GM18858 (cell line): ENCODE results near the gene GANAB.
A peak's percentile ranks its signal among the peaks of the same experiment; 100 is the strongest.
"Not testable (repeated sequence)": the region's sequence is repeated elsewhere in the genome, so short reads cannot be mapped to it uniquely, and the experiment has no call there.

Experiments used
- ATAC-seq: cut with Tn5 transposase; IDR thresholded peaks from one replicate; pipeline ENCODE4 v1.9.1; 2021; ENCODE audit not compliant: unreplicated experiment

The GANAB gene

DNA sequence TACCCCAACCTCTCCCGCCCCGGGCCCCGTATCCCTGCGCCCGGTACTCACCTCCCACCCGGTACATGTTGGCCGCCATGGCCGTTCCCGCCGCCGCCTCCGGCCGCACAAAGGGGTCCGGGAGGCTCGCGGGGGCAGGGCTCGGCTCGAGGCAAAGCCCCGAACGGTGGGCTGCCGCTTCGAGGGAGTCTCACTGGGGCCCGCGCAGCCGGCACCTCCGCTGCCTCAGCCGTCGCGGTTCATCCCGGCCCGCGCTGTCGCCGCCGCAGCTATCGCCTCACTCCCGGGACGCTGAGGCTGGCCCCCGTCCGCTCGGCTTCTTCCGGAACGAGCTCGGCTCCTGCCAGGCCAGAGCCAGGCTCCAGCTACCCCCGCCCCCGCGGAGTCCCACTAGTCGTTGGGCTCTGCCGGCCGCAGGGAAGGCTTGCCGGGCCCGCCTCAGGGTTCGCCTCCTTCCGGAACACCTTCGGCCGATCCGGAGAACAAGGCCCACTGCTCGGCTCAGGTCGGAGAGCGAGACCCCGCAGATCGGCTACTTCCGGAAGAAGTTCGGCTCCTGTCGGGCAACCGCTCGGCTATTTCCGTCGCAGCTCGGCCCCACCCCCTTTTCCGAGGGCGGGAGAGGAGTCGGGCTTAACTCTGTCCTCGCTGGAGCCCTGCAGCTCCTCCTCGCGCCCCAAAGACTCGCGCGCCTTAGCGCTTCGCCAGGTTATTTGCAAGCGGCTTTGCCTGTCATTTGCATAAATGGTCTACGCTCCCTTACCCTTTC is 44.9 kb downstream of the GANAB start, which contains the start of gene MTA2:
Gene MTA2 (minus strand): TSS at position 494 of the 769 bp plus-strand sequence. CDS start 415 bp downstream, at position 79.
- ATAC-seq, result peak; percentile 66

DNA sequence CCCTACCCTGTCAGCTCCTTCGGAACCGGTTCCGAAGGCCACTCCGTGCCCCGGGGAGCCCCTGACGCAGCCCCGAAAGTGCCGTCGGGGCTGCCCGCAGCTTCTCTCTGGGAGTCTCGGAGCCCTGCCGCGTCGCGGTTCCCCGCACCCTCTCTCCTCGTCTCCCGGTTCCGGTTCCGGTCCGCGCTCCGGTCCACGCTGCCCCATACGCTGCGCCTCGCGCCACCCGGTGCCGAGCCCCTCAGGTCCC is 45.4 kb downstream of the GANAB start:
- ATAC-seq, result no peak

DNA sequence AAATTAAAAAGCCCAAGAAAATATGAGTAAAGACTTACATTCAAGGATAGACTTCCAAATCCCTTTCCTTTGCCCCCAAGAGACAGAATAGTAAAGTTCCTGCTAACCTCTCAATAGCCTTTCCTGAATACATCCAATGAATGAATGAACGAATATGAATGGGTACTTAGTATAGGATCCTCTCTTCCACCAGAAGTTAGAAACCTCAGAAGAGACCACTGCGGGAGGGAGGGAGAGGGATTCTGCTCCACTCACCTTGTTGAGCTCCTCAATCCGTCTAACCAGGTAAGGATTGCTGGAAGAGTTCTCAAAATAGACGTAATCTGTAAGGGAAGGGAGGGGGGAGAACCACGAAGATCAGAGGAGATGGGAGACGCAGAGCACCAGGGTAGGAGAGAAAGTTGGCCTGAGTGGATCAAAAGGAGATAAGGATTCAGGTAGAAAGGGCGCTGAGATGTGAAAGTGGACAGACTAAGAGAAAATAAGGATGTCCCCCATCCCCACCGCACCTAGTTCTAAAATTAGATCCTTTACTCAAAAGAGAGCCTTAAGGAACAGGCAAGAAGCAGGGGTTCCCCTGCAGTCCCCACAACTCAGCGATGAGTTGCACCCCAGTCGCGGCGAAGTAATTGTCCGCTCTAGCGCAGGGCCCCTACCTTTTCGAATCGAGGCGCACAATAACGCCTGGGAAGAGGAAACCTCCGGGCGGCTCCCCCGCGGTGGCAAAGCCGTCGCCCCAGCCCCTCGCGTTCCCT is 45.9 kb downstream of the GANAB start:
- ATAC-seq, result no peak

DNA sequence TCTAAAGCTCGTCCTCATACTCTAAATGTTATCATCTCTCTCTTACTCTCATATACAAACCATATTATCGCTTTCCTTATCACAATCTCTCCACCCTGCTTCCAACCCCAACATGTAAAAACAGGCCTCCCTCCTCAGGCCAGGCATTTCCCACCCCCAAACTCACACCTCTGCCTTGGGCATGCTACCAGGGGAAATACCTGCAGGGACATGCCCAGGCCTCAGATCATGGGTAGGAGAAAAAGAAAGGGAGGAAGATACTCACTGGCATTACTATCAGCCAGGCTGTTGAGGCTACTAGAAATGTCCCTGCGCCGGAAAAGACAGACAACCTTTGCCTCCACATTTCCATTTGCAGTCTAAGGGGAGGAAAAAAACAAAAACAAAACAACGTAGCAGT is 46.5 kb downstream of the GANAB start:
- ATAC-seq, result no peak

DNA sequence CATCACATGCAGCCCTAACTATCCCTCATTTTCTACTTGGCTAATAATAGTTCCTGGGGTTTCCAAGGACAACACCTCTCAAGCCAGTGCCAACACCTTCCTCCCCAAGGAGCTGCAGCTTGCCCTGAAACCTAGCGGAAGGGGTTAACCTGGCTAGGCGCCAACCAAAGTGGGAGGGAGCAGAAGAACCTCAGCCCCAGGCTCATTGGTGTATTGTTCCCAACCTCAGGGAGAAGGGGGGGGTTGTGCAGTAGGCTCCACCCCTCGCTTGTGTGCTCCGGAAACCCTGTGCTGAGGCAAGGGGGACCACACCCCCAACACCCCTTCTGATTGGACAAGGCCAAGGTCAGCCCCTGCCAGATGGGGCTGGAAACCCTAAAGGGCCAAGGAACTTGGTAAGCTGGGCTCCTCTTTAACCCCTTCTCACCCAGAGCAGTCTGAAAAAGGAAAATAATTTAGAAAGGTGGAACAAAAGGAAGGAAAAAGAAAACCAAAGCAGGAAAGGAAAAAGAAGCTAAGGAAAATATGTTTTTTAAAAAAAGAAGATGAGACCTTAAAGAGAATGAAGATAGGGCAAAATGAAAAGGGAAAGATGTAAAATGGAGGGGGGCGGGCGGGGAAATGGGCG is 47.2 kb downstream of the GANAB start:
- ATAC-seq, result no peak

DNA sequence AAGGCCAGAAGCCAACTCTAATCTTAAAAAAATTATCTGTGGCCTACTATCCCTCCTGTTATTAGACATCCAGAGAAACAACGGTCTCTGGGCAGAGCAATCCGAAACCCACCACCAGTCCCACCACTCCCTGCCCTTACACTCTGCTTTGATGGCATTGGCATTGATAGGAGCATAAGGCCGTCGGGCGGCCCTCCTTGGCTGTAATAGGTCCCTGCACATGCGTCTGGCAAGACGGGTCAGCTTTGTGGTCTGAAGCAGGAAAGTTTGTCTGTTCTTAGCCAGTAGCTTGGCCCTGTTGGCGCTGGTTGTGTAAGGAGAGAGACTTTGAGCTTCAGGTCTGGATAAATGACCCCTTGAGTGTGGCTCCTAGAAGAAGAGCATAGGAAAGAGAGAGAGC is 51.3 kb downstream of the GANAB start:
- no peak for ATAC-seq

DNA sequence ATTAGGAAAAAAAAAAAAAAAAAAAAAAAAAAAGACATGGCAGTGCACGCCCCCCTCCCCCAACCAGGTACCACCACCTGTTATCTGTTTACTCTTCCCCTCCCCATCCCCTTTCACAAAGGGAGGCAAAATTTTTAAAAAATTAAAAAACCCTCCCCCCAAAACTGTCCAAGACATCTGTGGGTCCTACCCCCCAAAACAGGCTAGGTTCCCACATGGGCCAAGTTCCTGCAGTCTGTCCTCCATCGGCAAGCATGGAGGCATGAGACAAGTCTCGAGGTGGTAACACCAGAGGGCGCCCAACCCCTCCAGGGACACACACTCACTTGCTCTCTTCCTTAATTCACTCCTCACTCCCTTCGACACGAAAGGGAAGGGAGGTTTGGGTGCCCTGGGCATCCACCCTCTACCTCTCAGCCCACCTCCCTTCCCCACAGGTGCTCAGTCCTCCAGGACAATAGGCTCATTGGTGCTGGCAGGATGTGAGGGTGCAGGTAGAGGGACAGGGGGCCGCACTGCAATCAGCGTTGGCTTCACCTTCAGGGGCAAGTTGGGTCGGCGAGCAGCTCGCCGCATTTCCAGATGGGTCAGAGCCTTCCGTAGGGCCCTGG is 52.9 kb downstream of the GANAB start:
- ATAC-seq, result no peak

DNA sequence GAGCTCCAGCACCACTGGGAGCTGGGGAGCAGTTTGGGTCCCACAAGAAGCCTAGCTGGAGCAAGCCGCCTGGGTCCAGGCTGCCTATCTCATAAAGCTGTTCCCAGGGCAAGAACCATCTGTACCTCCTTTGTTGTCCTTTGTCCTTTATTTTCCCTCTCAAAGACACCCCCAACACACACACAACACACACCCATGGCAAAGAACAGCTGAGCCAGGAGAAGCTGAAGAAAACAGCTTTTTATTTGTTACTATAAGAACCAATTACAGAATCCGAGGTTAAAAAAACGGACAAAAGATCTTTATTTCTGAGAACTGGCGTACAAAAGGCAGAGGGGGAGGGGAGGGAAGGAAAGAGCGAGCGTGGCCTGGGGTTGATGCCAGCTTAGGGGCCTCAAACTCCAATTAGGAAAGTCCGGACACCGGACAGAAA is 53.4 kb downstream of the GANAB start:
- ATAC-seq, result no peak

DNA sequence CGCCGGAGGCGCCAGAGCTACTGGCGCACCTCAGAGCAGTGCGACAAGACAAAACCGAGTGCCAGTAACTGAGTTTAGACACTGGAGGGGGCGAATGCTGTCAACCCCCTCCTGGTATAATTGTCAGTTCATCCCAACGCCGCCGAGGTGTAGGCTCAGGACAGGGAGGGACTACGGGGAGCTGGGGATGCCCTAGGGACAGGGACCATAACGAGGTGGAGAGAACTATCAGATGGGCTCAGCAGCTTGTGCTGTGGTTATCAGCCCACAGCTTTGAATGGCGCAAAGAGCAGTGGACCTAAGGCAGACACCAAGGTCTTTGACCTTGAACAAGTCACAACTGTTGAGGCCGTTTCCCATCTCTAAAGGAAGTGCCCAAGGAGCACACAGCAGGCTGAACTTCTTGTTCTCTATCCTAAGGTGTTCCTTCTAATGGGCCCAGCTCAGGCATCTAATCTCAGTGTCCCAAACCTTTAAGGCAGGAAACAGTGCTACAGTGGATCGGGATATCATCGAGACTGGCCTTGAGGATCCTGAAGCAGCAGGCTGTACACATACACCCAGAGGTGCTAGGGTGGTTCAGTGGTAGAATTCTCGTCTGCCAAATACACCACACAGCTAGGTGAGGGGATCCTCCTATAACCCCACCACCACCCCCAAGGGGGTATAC is 54.1 kb downstream of the GANAB start:
- no peak for ATAC-seq

DNA sequence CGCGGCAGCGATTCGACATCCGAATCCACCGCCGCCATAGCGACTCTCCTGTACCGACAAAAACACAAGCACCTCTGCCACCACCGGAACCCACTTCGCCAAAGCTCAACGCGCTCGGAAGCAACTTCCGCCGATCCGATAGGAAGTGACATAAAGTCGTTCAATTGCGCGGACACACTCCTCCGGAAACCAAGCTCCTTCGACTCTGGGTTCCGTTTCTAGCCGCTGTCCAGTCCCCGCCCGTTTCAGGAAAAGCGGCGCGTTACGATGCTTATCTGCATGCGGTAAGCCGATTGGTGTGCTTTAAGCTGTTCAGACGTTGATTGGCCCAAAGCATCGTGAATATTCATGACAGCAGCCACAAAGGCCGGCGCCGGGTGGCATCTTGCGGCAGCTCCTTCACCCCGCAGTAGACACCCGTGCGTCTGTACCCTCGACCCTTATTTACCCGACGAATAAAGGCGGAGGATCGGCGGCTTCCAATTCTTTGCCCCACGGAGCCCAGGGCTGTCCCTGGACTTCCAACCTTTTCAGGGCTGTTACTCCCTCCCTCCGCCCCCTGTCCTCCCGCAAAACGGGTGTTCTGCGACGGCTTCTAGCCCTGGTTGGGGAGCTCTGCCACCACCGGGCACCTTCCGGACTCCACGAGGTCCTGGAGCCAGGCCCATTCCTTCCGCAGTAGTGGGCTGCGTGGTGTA is 54.8 kb downstream of the GANAB start, which contains the start of gene TUT1:
Gene TUT1 (minus strand): TSS at position 76 of the 698 bp plus-strand sequence. CDS start 38 bp downstream, at position 38.
- peak; percentile 67 for ATAC-seq

DNA sequence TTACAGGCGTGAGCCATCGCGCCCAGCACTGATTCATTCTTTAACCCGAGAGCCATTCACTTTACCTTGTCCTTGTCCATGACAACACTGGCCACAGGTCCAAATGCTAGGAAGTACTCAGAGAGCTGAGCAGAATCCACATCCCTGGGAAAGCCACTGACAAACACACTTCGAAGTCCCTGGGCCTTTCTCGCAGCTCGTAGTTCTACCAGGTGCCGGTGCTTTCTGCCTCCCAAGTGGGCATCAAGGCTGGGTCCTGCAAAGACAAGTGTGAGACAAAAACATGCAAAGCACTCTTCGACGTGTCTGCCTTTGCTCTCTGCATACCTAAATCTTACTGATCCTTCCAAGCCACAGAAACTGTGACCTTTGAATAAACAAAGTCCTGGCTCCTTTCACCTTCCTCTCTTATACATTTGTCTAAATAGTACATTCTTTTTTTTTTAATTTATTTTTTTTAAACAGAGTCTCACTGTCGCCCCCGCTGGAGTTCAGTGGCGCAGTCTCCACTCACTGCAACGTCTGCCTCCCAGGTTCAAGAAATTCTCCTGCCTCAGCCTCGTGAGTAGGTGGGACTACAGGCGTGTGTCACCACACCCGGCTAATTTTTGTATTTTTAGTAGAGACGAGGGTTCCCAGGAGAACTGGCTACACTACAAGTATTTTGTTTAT is 57.3 kb downstream of the GANAB start:
- ATAC-seq, result no peak

DNA sequence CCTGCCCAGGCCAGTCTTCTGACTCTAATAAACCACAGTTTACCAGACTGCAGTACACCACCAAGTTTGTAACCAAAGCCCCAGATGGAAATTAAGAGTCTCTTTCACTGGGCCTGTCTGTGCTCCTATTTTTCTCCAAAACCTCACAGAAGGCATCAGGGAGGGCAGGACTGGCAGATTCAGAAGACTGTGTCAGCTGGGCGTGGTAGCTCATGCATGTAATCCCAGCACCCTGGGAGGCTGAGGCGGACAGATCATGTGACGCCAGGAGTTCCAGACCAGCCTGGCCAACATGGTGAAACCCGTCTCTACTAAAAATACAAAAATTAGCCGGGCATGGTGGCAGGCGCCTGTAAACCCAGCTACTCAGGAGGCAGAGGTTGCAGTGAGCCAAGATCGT is 61.1 kb downstream of the GANAB start:
- not testable (repeated sequence) for ATAC-seq

DNA sequence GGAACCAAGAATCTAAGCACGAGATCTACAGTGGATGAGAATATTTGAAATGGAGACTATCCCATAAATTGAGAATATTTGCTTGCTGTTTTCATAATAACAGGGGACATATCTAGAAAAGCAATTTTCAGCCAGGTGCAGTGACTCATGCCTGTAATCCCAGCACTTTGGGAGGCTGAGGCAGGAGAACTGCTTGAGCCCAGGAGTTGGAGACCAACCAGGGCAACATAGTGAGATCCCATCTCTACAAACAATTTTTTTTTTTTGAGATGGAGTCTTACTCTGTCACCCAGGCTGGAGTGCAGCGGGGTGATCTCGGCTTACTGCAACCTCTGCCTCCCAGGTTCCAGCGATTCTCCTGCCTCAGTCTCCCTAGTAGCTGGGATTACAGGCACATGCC is 64.7 kb downstream of the GANAB start:
- not testable (repeated sequence) for ATAC-seq

DNA sequence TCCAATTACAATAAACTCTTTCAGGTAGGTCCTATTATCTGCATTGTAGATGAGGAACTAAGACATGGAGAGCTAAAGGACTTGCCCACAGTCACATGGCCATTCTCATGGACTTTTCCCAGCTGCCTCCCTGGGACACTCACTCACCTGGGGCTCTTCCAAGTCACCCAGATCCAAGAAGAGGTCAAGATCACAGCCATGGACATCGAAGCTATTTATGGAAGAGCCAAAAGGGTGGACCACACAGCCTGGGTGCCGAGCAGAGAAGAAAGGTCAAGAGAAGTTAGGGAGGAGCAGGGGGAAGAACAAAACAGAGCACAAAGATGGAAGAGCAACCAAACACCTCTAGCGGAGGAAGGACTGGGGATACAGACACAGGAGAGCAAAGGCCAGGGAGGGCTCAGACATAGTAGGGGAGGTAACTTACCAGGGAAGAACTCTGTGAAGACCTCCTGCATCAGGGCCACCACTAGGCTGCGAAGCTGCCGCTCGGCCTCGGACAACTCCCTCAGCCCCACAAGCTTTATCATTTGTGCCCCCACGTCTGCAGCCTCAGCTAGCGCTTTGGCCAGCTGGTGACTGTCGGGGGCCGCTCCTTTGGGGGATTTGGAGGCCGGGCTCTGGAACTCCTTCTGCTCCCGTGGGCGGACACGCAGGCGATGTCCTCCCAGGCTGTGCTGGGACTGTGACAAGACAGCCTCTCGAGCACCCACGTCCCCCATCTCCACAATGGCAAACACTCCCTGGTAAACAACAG is 65.3 kb downstream of the GANAB start:
- ATAC-seq, result no peak

DNA sequence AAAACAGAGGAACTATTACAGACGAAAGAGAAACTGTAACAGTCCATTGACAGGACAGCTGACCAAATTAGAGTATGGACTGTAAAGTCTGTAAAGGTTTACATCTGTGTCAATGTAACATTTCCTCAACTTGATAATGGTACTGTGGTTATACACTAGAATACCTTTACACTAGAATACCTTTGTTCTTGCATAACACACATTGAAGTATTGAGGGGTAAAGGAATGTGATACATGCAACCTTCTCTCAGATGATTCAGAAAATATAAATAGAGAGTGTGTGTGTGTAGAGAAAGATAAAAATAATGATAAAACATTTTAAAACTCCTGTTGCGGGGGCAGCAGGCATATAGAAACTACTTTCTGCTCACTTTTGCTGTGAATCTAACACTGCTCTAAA is 67.2 kb downstream of the GANAB start:
- ATAC-seq, result no peak

DNA sequence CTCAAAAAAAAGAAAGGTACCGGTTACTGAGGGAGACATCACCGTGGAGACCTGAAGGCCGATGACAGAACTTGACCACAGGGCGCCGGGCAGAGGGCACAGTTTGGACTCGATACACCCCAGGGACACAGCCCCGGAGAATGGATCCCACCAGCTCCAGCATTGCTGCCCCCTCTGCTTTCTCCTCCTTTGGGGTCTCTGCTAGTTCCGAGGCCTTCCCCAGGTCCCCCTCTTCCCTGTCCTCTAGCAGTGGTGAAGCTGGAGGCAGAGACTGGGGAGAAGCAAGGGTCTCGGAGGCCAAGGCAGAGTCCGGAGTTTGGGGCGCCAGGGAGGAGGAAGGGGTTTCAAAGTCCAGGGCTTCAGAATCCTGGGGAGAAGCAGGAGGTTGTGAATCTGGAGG is 67.9 kb downstream of the GANAB start:
- ATAC-seq, result no peak

DNA sequence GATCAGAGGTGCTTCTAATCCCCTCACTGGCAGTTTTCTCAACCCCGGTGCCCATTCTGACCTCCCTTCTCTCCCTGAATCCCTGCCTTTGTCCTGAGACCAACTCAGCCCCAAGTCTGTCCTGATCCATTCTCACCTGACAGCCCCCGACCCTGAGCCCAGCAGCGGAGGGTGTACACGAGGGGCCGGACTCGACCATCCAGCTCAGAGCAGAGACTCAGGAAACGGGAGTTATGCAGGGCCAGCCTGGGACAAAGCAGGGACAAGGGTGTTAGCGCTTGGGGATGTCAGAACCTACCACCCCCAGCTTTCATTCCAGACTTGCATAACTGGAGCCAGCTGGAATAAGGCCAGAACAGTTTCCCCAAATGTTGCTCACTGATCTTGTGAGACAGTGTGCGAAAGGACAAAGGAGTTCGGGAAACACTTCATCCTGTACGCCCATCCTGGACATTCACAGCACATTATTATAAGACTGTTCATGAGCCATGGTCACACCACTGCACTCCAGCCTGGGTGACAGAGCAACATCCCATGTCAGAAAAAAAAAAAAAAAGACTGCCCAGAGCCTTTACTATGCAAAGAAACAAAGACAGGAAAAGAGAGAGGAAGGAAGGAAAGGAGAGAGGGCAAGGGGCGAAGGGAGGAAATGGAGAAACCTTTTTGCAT is 69.2 kb downstream of the GANAB start:
- ATAC-seq, result no peak

DNA sequence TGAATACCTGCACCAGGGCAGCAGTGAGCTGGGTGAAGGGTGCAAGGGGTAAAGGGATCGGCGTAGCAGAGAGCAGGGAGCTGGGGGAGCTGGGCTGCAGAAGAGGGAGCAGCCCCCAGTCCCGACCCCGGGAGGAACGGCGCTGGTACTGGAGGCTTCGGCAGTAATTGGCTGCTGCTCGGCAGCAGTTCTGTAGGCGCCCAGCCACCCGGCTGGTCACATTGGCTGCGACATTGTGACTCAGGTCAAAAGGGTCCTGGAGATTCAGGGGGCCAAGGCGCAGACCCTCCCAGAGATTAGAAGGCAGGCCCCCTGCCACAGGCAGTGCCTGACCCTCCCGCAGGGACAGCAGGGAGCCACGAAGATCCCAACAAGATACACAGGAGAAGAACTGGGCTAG is 70.6 kb downstream of the GANAB start:
- ATAC-seq, result no peak

DNA sequence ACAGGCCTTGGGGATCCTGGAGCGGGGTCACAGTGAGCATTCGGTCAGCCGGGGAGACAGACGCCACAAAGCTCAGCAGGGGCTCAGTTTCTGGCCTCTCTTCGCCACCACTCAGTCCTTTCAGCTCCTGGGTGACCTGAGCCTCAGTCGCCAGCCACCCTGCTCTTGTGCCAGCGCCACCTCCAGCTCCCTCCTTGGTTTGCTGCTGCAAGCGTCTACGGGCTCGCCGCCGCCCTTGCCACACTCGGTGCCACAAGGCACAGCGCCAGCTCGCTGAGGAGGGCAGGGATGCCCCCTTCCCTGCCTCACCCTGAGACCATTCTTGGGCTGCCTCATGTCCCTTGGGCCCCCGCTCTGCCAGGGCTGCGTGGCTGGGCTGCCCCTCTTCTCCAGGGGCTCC is 71.3 kb downstream of the GANAB start:
- ATAC-seq, result no peak
